Prostate gland (tissue), 2 donors: Measurements from ENCODE around the gene CTNNBL1.

Experiments
- CTCF ChIP-seq, 4 experiments: fragments of 200-600 bp in 2 of 4; fragments of 450-650 bp in 2 of 4; sonication (generic) in 2 of 4; IDR thresholded peaks; 1 replicate in 3 of 4; 2 replicates in 1 of 4; pipeline ENCODE4 v1.5.1; 2016 to 2019; ENCODE audit warnings: antibody characterized with exemption in 4 of 4, mild to moderate bottlenecking in 2 of 4, moderate library complexity in 2 of 4
- POLR2A ChIP-seq: fragments of 450-650 bp; IDR thresholded peaks from one replicate; pipeline ENCODE4 v1.6.1; 2016; ENCODE audit warnings: antibody characterized with exemption, mild to moderate bottlenecking
- POLR2AphosphoS5 ChIP-seq: sonication (generic); formaldehyde crosslinking; IDR thresholded peaks from one replicate; pipeline ENCODE4 v1.6.1; 2017; ENCODE audit warnings: antibody characterized with exemption

- TF ChIP-seq CTCF (IDR thresholded peaks at IDR 0.05) (no peak), POLR2AphosphoS5 (no peak), POLR2A (no peak)
Observed at GRCh38 chr20:37786043-37786442, 92.2 kb downstream of the CTNNBL1 start.
